ENCODE data around the gene DDN. TPM values are rescaled to one million over a fixed set of nuclear protein-coding genes. Genes with fewer than 3 reads are reported as not detected.
A peak's percentile ranks its signal among the peaks of the same experiment; 100 is the strongest.

The DDN gene
- total RNA-seq, 1 experiment from 2014 or later: 0.51 TPM

- POLR2A ChIA-PET: interaction anchor here (0.7 kb wide), 1 partner anchor 9 kb away, joined by 5 read pairs; no protein-coding TSS in a partner anchor
- Histone ChIP-seq H3K9me3 (ENCODE audit: control insufficient read depth, insufficient read depth, low read depth, low read length) (no peaks in the 10 kb centered on the region), H3K36me3 (ENCODE audit: control insufficient read depth, insufficient read depth, low read length) (peaks cover 3% of the 10 kb centered on the region; the same call in 1 of the 2 replicates), H3K27me3 (ENCODE audit: control insufficient read depth, insufficient read depth, low read length) (no peaks in the 10 kb centered on the region), H3K4me3 (ENCODE audit: low read depth in 2 of 2, low read length in 2 of 2) (no peak overlapping the region), H3K4me1 (ENCODE audit: control insufficient read depth, insufficient read depth, low read length) (no peaks in the 10 kb centered on the region), H3K27ac (ENCODE audit: low read length) (no peak overlapping the region)
- CTCF ChIA-PET: no interaction called here
- TF ChIP-seq CTCF (IDR thresholded peaks at IDR 0.05) (no peak), TCF7L2 (IDR thresholded peaks at IDR 0.05; ENCODE audit: low read depth, low read length) (no peak), REST (IDR thresholded peaks at IDR 0.05; ENCODE audit: insufficient read depth in 1 of 2, low read depth in 2 of 2, low read length in 1 of 2) (no peak)
- peak; percentile 52; the same call in 1 of the 2 replicates for ATAC-seq
- intact Hi-C loops (cut with micrococcal nuclease; ENCODE audit: unreplicated experiment): no loop called here
- TSS peak; percentile 2 for BruUV-seq (replicated peaks)
- in situ Hi-C loops (cut with HindIII; ENCODE audit: low pct_unique_long_range_greater_than_20kb, low sequenced_read_pairs): no loop called here
- no peak for DNase-seq (ENCODE audit: low read depth, low spot score)
Observed at GRCh38 chr12:49010092-49010668, 11.0 kb upstream of the DDN start.

GRCh38 chr12:49008943-49009342 is 9.8 kb upstream of the DDN start:
- Histone ChIP-seq H3K27ac (ENCODE audit: low read length) (no peak overlapping the region), H3K4me3 (ENCODE audit: low read depth in 2 of 2, low read length in 2 of 2) (no peak overlapping the region), H3K27me3 (ENCODE audit: control insufficient read depth, insufficient read depth, low read length) (no peaks in the 10 kb centered on the region), H3K9me3 (ENCODE audit: control insufficient read depth, insufficient read depth, low read depth, low read length) (no peaks in the 10 kb centered on the region), H3K4me1 (ENCODE audit: control insufficient read depth, insufficient read depth, low read length) (no peaks in the 10 kb centered on the region), H3K36me3 (ENCODE audit: control insufficient read depth, insufficient read depth, low read length) (peaks cover 5% of the 10 kb centered on the region; the same call in 1 of the 2 replicates)
- CTCF ChIA-PET: interaction anchor here (0.6 to 1.1 kb wide), 2 partner anchors 20 to 207 kb away, joined by 12 to 13 read pairs; no protein-coding TSS in a partner anchor
- in situ Hi-C loops (cut with HindIII; ENCODE audit: low pct_unique_long_range_greater_than_20kb, low sequenced_read_pairs) (no loop called here), intact Hi-C loops (cut with micrococcal nuclease; ENCODE audit: unreplicated experiment) (no loop called here)
- POLR2A ChIA-PET: no interaction called here
- DNase-seq (ENCODE audit: low read depth, low spot score) (no peak), ATAC-seq (no peak; the same call in 1 of the 2 replicates)
- TF ChIP-seq POLR2AphosphoS5 (IDR thresholded peaks at IDR 0.05; ENCODE audit: low read depth, low read length) (no peak), CTCF (IDR thresholded peaks at IDR 0.05) (no peak), REST (IDR thresholded peaks at IDR 0.05; ENCODE audit: insufficient read depth in 1 of 2, low read depth in 2 of 2, low read length in 1 of 2) (no peak), SIN3A (IDR thresholded peaks at IDR 0.05; ENCODE audit: borderline replicate concordance, insufficient read depth, low read depth, low read length) (no peak), TCF7L2 (IDR thresholded peaks at IDR 0.05; ENCODE audit: low read depth, low read length) (no peak)
- BruUV-seq (replicated peaks): no TSS peak

Data from Panc1 (cell line).